Activated CD4-positive, alpha-beta T cell treated with anti-CD3 and anti-CD28 coated beads, Interleukin-2, amount 10 ng/mL, durations not matched to agents 24 days and 14 days (primary cell): Measurements from ENCODE around the gene TMEM250. TPM values are rescaled to one million over a fixed set of nuclear protein-coding genes. Genes with fewer than 3 reads are reported as not detected.

Experiments used
- DNase-seq: peaks from one replicate; pipeline ENCODE4 v3.0.0; 2022
- H3K27ac Mint-ChIP-seq: one replicate; pipeline ENCODE4 v1.8.0; 2022; ENCODE audit warnings: mild to moderate bottlenecking, mixed read lengths
- H3K27me3 Mint-ChIP-seq: one replicate; pipeline ENCODE4 v1.8.0; 2022; ENCODE audit warnings: mixed read lengths
- H3K36me3 Mint-ChIP-seq: one replicate; pipeline ENCODE4 v1.8.0; 2022; ENCODE audit warnings: low read depth, mild to moderate bottlenecking, mixed read lengths
- H3K4me1 Mint-ChIP-seq: one replicate; pipeline ENCODE4 v1.8.0; 2021; ENCODE audit warnings: mixed read lengths
- H3K4me3 Mint-ChIP-seq: one replicate; pipeline ENCODE4 v1.8.0; 2022; ENCODE audit warnings: mild to moderate bottlenecking, moderate library complexity, mixed read lengths
- H3K9me3 Mint-ChIP-seq: one replicate; pipeline ENCODE4 v1.8.0; 2021; ENCODE audit warnings: mixed read lengths
- intact Hi-C: fragments of 100-400 bp; cut with micrococcal nuclease; formaldehyde crosslinking; loops from one replicate; pipeline ENCODE4 v1.15.1; 2023
- total RNA-seq: library from RNA; stranded (reverse); gene quantifications from 2 replicates; pipeline ENCODE4 v1.2.3, GENCODE V29; 2022

The TMEM250 gene
- total RNA-seq, 1 donor from 2014 or later = 52.7 TPM

- no peaks in the 10 kb centered on the region for H3K36me3 Mint-ChIP-seq
- no peaks in the 10 kb centered on the region for H3K9me3 Mint-ChIP-seq
- no peaks in the 10 kb centered on the region for H3K27me3 Mint-ChIP-seq
- intact Hi-C loops = no loop called here
- peaks cover 2% of the 10 kb centered on the region for H3K4me1 Mint-ChIP-seq
- H3K4me3 Mint-ChIP-seq = no peak overlapping the region
- no peak overlapping the region for H3K27ac Mint-ChIP-seq
- no peak for DNase-seq
Observed at GRCh38 chr9:136086951-136087740, 31.5 kb downstream of the TMEM250 start.

GRCh38 chr9:136086213-136086881, 32.3 kb downstream of the TMEM250 start:
- intact Hi-C loops = no loop called here
- peaks cover 2% of the 10 kb centered on the region for H3K4me1 Mint-ChIP-seq
- DNase-seq = no peak

GRCh38 chr9:136085815-136086212, 32.9 kb downstream of the TMEM250 start:
- intact Hi-C loops = no loop called here
- H3K9me3 Mint-ChIP-seq = no peaks in the 10 kb centered on the region
- no peaks in the 10 kb centered on the region for H3K27me3 Mint-ChIP-seq
- DNase-seq = no peak
- H3K4me1 Mint-ChIP-seq = peaks cover 2% of the 10 kb centered on the region
- H3K4me3 Mint-ChIP-seq = no peak overlapping the region
- H3K36me3 Mint-ChIP-seq = no peaks in the 10 kb centered on the region
- H3K27ac Mint-ChIP-seq = no peak overlapping the region

More at GRCh38 chr9:136086213-136086881, 32.3 kb downstream of the TMEM250 start:
- H3K4me3 Mint-ChIP-seq = no peak overlapping the region
- H3K9me3 Mint-ChIP-seq = no peaks in the 10 kb centered on the region
- no peak overlapping the region for H3K27ac Mint-ChIP-seq
- H3K36me3 Mint-ChIP-seq = no peaks in the 10 kb centered on the region
- H3K27me3 Mint-ChIP-seq = no peaks in the 10 kb centered on the region

GRCh38 chr9:136084063-136084944, 34.4 kb downstream of the TMEM250 start:
- Mint-ChIP-seq H3K4me1 (peaks cover 2% of the 10 kb centered on the region), H3K36me3 (no peaks in the 10 kb centered on the region), H3K4me3 (no peak overlapping the region), H3K27me3 (no peaks in the 10 kb centered on the region), H3K27ac (no peak overlapping the region), H3K9me3 (no peaks in the 10 kb centered on the region)
- DNase-seq = no peak
- intact Hi-C loops = no loop called here

GRCh38 chr9:136083558-136084062, 35.1 kb downstream of the TMEM250 start:
- H3K4me3 Mint-ChIP-seq = no peak overlapping the region
- no peaks in the 10 kb centered on the region for H3K27me3 Mint-ChIP-seq
- H3K4me1 Mint-ChIP-seq = peaks cover 2% of the 10 kb centered on the region
- intact Hi-C loops = no loop called here
- H3K27ac Mint-ChIP-seq = no peak overlapping the region
- no peaks in the 10 kb centered on the region for H3K9me3 Mint-ChIP-seq
- no peak for DNase-seq
- H3K36me3 Mint-ChIP-seq = no peaks in the 10 kb centered on the region

- intact Hi-C loops = no loop called here
- Mint-ChIP-seq H3K4me3 (no peak overlapping the region), H3K9me3 (no peaks in the 10 kb centered on the region)
Observed at GRCh38 chr9:136082496-136083361, 35.9 kb downstream of the TMEM250 start.

GRCh38 chr9:136081826-136082495, 36.7 kb downstream of the TMEM250 start:
- Mint-ChIP-seq H3K27ac (no peak overlapping the region), H3K27me3 (no peaks in the 10 kb centered on the region), H3K4me1 (peaks cover 2% of the 10 kb centered on the region), H3K9me3 (no peaks in the 10 kb centered on the region), H3K36me3 (no peaks in the 10 kb centered on the region), H3K4me3 (no peak overlapping the region)
- intact Hi-C loops = no loop called here
- DNase-seq = no peak

More at GRCh38 chr9:136082496-136083361, 35.9 kb downstream of the TMEM250 start:
- Mint-ChIP-seq H3K4me1 (peaks cover 2% of the 10 kb centered on the region), H3K36me3 (no peaks in the 10 kb centered on the region), H3K27ac (no peak overlapping the region), H3K27me3 (no peaks in the 10 kb centered on the region)
- no peak for DNase-seq

- DNase-seq = no peak
- Mint-ChIP-seq H3K27ac (no peak overlapping the region), H3K27me3 (peaks cover 2% of the 10 kb centered on the region), H3K9me3 (no peaks in the 10 kb centered on the region), H3K36me3 (no peaks in the 10 kb centered on the region), H3K4me3 (no peak overlapping the region), H3K4me1 (peaks cover 3% of the 10 kb centered on the region)
- intact Hi-C loops = no loop called here
Observed at GRCh38 chr9:136081113-136081825, 37.4 kb downstream of the TMEM250 start.

GRCh38 chr9:136080716-136081112, 38.0 kb downstream of the TMEM250 start:
- H3K27ac Mint-ChIP-seq = no peak overlapping the region

GRCh38 chr9:136079916-136080246, 38.8 kb downstream of the TMEM250 start:
- H3K36me3 Mint-ChIP-seq = no peaks in the 10 kb centered on the region

More at GRCh38 chr9:136080716-136081112, 38.0 kb downstream of the TMEM250 start:
- no peak for DNase-seq
- no peaks in the 10 kb centered on the region for H3K9me3 Mint-ChIP-seq
- H3K4me1 Mint-ChIP-seq = peaks cover 5% of the 10 kb centered on the region
- peaks cover 4% of the 10 kb centered on the region for H3K27me3 Mint-ChIP-seq
- H3K4me3 Mint-ChIP-seq = no peak overlapping the region
- intact Hi-C loops = no loop called here
- H3K36me3 Mint-ChIP-seq = no peaks in the 10 kb centered on the region

GRCh38 chr9:136079211-136079915, 39.3 kb downstream of the TMEM250 start:
- intact Hi-C loops = no loop called here
- Mint-ChIP-seq H3K4me3 (no peak overlapping the region), H3K27ac (no peak overlapping the region), H3K27me3 (peaks cover 4% of the 10 kb centered on the region), H3K36me3 (no peaks in the 10 kb centered on the region), H3K4me1 (peaks cover 3% of the 10 kb centered on the region), H3K9me3 (no peaks in the 10 kb centered on the region)
- DNase-seq = no peak

More at GRCh38 chr9:136079916-136080246, 38.8 kb downstream of the TMEM250 start:
- H3K4me1 Mint-ChIP-seq = peaks cover 5% of the 10 kb centered on the region
- H3K9me3 Mint-ChIP-seq = no peaks in the 10 kb centered on the region
- intact Hi-C loops = no loop called here
- H3K27ac Mint-ChIP-seq = no peak overlapping the region
- no peak overlapping the region for H3K4me3 Mint-ChIP-seq
- peaks cover 4% of the 10 kb centered on the region for H3K27me3 Mint-ChIP-seq
- no peak for DNase-seq
